Fibroblast of lung (primary cell): ENCODE data around the gene ARL4C. TPM values are rescaled to one million over a fixed set of nuclear protein-coding genes. Genes with fewer than 3 reads are reported as not detected.

Experiments used
- DNase-seq, 2 donors: peaks; one replicate each; pipeline versions ENCODE4 v3.0.0 to v3.0.0-alpha.2; 2010; ENCODE audit warnings: low read depth in 2 of 2
- H2AFZ ChIP-seq: 2 replicates; pipeline ENCODE4 v1.5.1; 2012; ENCODE audit warnings: low read length, control low read depth, inconsistent platforms
- H3K27ac ChIP-seq: 2 replicates; pipeline ENCODE4 v1.5.1; 2011; ENCODE audit warnings: low read length, control low read depth; ENCODE audit not compliant: insufficient read depth
- H3K27me3 ChIP-seq: 2 replicates; pipeline ENCODE4 v1.5.1; 2011; ENCODE audit warnings: mild to moderate bottlenecking, low read length; ENCODE audit not compliant: control insufficient read depth, insufficient read depth
- H3K36me3 ChIP-seq: 2 replicates; pipeline ENCODE4 v1.5.1; 2011; ENCODE audit warnings: low read length; ENCODE audit not compliant: control insufficient read depth, insufficient read depth
- H3K4me1 ChIP-seq: 2 replicates; pipeline ENCODE4 v1.5.1; 2011; ENCODE audit warnings: low read length; ENCODE audit not compliant: control insufficient read depth, insufficient read depth; ENCODE audit errors: extremely low read depth
- H3K4me2 ChIP-seq: 2 replicates; pipeline ENCODE4 v1.5.1; 2011; ENCODE audit warnings: low read length, control low read depth; ENCODE audit not compliant: insufficient read depth; ENCODE audit errors: extremely low read depth
- H3K4me3 ChIP-seq, 4 experiments: fragments of 200-600 bp in 1 of 4; sonication (generic) in 1 of 4; replicated peaks in 1 of 4; 2 replicates each; pipeline ENCODE4 v1.5.1; 2011 to 2016; ENCODE audit warnings: low read length in 4 of 4, low read depth in 3 of 4, mild to moderate bottlenecking in 3 of 4, control low read depth in 2 of 4, inconsistent platforms in 1 of 4, mixed read lengths in 1 of 4; ENCODE audit not compliant: insufficient read depth in 1 of 4; ENCODE audit errors: control extremely low read depth in 1 of 4
- H3K79me2 ChIP-seq: 2 replicates; pipeline ENCODE4 v1.5.1; 2012; ENCODE audit warnings: mild to moderate bottlenecking, low read length, inconsistent platforms; ENCODE audit not compliant: control insufficient read depth, insufficient read depth
- H3K9ac ChIP-seq: 2 replicates; pipeline ENCODE4 v1.5.1; 2011; ENCODE audit warnings: mild to moderate bottlenecking, low read length, control low read depth; ENCODE audit not compliant: insufficient read depth
- H3K9me3 ChIP-seq: 2 replicates; pipeline ENCODE4 v1.5.1; 2012; ENCODE audit warnings: low read depth, low read length; ENCODE audit not compliant: control insufficient read depth, insufficient read depth
- H4K20me1 ChIP-seq: 2 replicates; pipeline ENCODE4 v1.5.1; 2011; ENCODE audit warnings: low read length; ENCODE audit not compliant: control insufficient read depth, insufficient read depth; ENCODE audit errors: extremely low read depth
- CTCF ChIP-seq, 2 donors: IDR thresholded peaks in 1 of 2; conservative IDR thresholded peaks in 1 of 2; 1 replicate in 1 of 2; 2 replicates in 1 of 2; pipeline ENCODE4 v1.5.1; 2011 to 2012; ENCODE audit warnings: low read length in 2 of 2, control low read depth in 1 of 2, inconsistent platforms in 1 of 2, low read depth in 1 of 2, mild to moderate bottlenecking in 1 of 2
- EZH2 ChIP-seq: IDR thresholded peaks from 2 replicates; pipeline ENCODE4 v1.5.1; 2012; ENCODE audit warnings: low read length, control low read depth, mild to moderate bottlenecking; ENCODE audit errors: missing control alignments
- polyA plus RNA-seq, 2 donors: library from polyadenylated mRNA; depleted of rRNA in 1 of 2; stranded (reverse) in 1 of 2; unstranded in 1 of 2; fragments of >200 nt; gene quantifications; 2 replicates each; pipeline ENCODE4 v1.2.1, GENCODE V29; 2011 to 2012; ENCODE audit warnings: missing spikeins in 1 of 2
- total RNA-seq: library from RNA; depleted of rRNA; stranded (reverse); fragments of >200 nt; gene quantifications from 2 replicates; pipeline ENCODE4 v1.2.1, GENCODE V29; 2014

Gene ARL4C
- total and polyA plus RNA-seq, 2 donors (not counting 1 experiment from before 2014, with no cell fraction given) = 23.2 to 80.9 TPM

GRCh38 chr2:234491897-234492296, 5.0 kb downstream of the ARL4C start:
- TF ChIP-seq EZH2 = no peak
- no peak for TF ChIP-seq CTCF (conservative IDR thresholded peaks at IDR 0.05 in 1 of 2, IDR thresholded peaks at IDR 0.05 in 1 of 2; ENCODE audit: low read depth in 1 of 2, low read length in 2 of 2)
- H3K4me2 ChIP-seq = no peak overlapping the region
- no peak overlapping the region for H2AFZ ChIP-seq
- H3K36me3 ChIP-seq = no peaks in the 10 kb centered on the region
- H3K27me3 ChIP-seq = no peaks in the 10 kb centered on the region
- no peaks in the 10 kb centered on the region for H3K9me3 ChIP-seq
- no peak overlapping the region for H3K27ac ChIP-seq
- H3K9ac ChIP-seq = no peak overlapping the region
- no peaks in the 10 kb centered on the region for H4K20me1 ChIP-seq
- H3K4me1 ChIP-seq = no peaks in the 10 kb centered on the region
- peak overlapping the region in 1 of 4 experiments; percentile 98 for H3K4me3 ChIP-seq
- no peak for DNase-seq
- peaks cover 45% of the 10 kb centered on the region for H3K79me2 ChIP-seq

DNA sequence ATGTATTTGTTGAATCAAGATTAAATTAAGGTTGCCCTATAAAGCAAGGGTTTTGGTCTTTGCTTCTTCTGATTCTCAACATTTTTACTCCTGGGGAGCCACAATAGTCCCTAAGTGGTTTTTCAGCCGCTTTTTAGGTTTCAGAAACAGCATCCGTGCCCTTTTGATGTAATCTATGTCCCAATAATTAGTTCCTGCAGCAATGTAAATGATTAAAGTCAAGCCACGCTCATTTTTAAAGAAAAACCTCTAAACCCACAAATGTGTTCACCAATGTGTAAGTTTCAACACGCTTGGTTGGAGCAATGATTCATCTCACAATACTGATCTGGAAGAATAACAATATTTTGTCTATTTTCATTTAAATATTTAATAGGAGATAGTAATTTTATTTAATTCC, 5.6 kb downstream of the ARL4C start:
- H3K79me2 ChIP-seq = peaks cover 43% of the 10 kb centered on the region
- no peaks in the 10 kb centered on the region for H3K4me1 ChIP-seq
- H3K27me3 ChIP-seq = no peaks in the 10 kb centered on the region
- peak in 1 of 2 donors; percentile 52 for DNase-seq
- TF ChIP-seq CTCF (conservative IDR thresholded peaks at IDR 0.05 in 1 of 2, IDR thresholded peaks at IDR 0.05 in 1 of 2; ENCODE audit: low read depth in 1 of 2, low read length in 2 of 2) (no peak), EZH2 (no peak)
- H3K4me3 ChIP-seq = no peak overlapping the region
- H3K36me3 ChIP-seq = no peaks in the 10 kb centered on the region
- H3K27ac ChIP-seq = no peak overlapping the region
- no peaks in the 10 kb centered on the region for H3K9me3 ChIP-seq
- no peaks in the 10 kb centered on the region for H4K20me1 ChIP-seq
- H3K4me2 ChIP-seq = no peak overlapping the region
- no peak overlapping the region for H3K9ac ChIP-seq
- no peak overlapping the region for H2AFZ ChIP-seq

- no peaks in the 10 kb centered on the region for H3K9me3 ChIP-seq
- no peaks in the 10 kb centered on the region for H3K27me3 ChIP-seq
- H2AFZ ChIP-seq = no peak overlapping the region
- TF ChIP-seq EZH2 (no peak), CTCF (conservative IDR thresholded peaks at IDR 0.05 in 1 of 2, IDR thresholded peaks at IDR 0.05 in 1 of 2; ENCODE audit: low read depth in 1 of 2, low read length in 2 of 2) (no peak)
- H3K4me1 ChIP-seq = no peaks in the 10 kb centered on the region
- no peak overlapping the region for H3K4me3 ChIP-seq
- no peak for DNase-seq
- peaks cover 35% of the 10 kb centered on the region for H3K79me2 ChIP-seq
- H3K36me3 ChIP-seq = no peaks in the 10 kb centered on the region
- H3K9ac ChIP-seq = no peak overlapping the region
- no peak overlapping the region for H3K4me2 ChIP-seq
- H3K27ac ChIP-seq = no peak overlapping the region
- no peaks in the 10 kb centered on the region for H4K20me1 ChIP-seq
These were observed 6.4 kb downstream of the ARL4C start for GRCh38 chr2:234490271-234491091.
